H1 (cell line): ENCODE data around the gene ROBO2.

Experiments used
- BRCA1 ChIP-seq: IDR thresholded peaks from 2 replicates; pipeline ENCODE4 v1.6.1; 2012; ENCODE audit warnings: low read depth, low read length, improper control_type of control experiment
- CTCF ChIP-seq, 3 experiments: IDR thresholded peaks; 1 replicate in 2 of 3; 2 replicates in 1 of 3; pipeline versions ENCODE4 v1.5.1 to v1.6.1; 2011; ENCODE audit warnings: low read length in 3 of 3, mild to moderate bottlenecking in 3 of 3, inconsistent platforms in 2 of 3, low read depth in 1 of 3, moderate library complexity in 1 of 3; ENCODE audit not compliant: insufficient read depth in 1 of 3; ENCODE audit errors: control extremely low read depth in 1 of 3
- EGR1 ChIP-seq: IDR thresholded peaks from 2 replicates; pipeline ENCODE4 v1.6.1; 2011; ENCODE audit warnings: low read depth, low read length, borderline replicate concordance
- HDAC2 ChIP-seq, 2 experiments: fragments of 300-600 bp in 1 of 2; sonication (generic) in 1 of 2; IDR thresholded peaks; 2 replicates each; pipeline ENCODE4 v1.6.1; 2011 to 2012; ENCODE audit warnings: low read depth in 2 of 2, low read length in 2 of 2, mild to moderate bottlenecking in 2 of 2, moderate library complexity in 2 of 2, borderline replicate concordance in 1 of 2, inconsistent platforms in 1 of 2
- HDAC6 ChIP-seq: IDR thresholded peaks from one replicate; pipeline ENCODE4 v1.7.1; 2012; ENCODE audit warnings: low read depth, mild to moderate bottlenecking, inconsistent platforms, low read length, moderate library complexity
- JUND ChIP-seq: IDR thresholded peaks from 2 replicates; pipeline ENCODE4 v1.6.1; 2011; ENCODE audit warnings: mild to moderate bottlenecking, improper control_type of control experiment, low read length
- KDM1A ChIP-seq: fragments of 200-600, 300-600 bp; sonication (generic); IDR thresholded peaks from 2 replicates; pipeline ENCODE4 v1.7.1; 2016; ENCODE audit warnings: mild to moderate bottlenecking, low read length, borderline replicate concordance
- MAX ChIP-seq: IDR thresholded peaks from 2 replicates; pipeline ENCODE4 v1.6.1; 2012; ENCODE audit warnings: inconsistent platforms
- POLR2A ChIP-seq, 2 experiments: IDR thresholded peaks; 1 replicate in 1 of 2; 2 replicates in 1 of 2; pipeline ENCODE4 v1.6.1; 2011; ENCODE audit warnings: low read depth in 2 of 2, low read length in 2 of 2, mild to moderate bottlenecking in 2 of 2; ENCODE audit errors: control extremely low read depth in 1 of 2
- POLR2AphosphoS5 ChIP-seq: IDR thresholded peaks from 2 replicates; pipeline ENCODE4 v1.6.1; 2011; ENCODE audit warnings: low read depth, low read length
- SIN3A ChIP-seq, 2 experiments: IDR thresholded peaks in 1 of 2; conservative IDR thresholded peaks in 1 of 2; 2 replicates each; pipeline ENCODE4 v1.6.1; 2011 to 2012; ENCODE audit warnings: low read length in 2 of 2, improper control_type of control experiment in 1 of 2, low read depth in 1 of 2, mild to moderate bottlenecking in 1 of 2
- SIRT6 ChIP-seq: IDR thresholded peaks from one replicate; pipeline ENCODE4 v1.7.1; 2012; ENCODE audit warnings: low read length, inconsistent platforms
- TBP ChIP-seq: IDR thresholded peaks from 2 replicates; pipeline ENCODE4 v1.6.1; 2011; ENCODE audit warnings: low read depth, low read length, improper control_type of control experiment
- TEAD4 ChIP-seq: IDR thresholded peaks from 2 replicates; pipeline ENCODE4 v1.6.1; 2012; ENCODE audit warnings: low read depth, low read length, inconsistent platforms, mixed read lengths

- TF ChIP-seq EGR1 (no peak), HDAC2 (IDR thresholded peaks at IDR 0.05; ENCODE audit: borderline replicate concordance in 1 of 2, low read depth in 2 of 2, low read length in 2 of 2) (no peak), CTCF (IDR thresholded peaks at IDR 0.05; ENCODE audit: control extremely low read depth in 1 of 3, insufficient read depth in 1 of 3, low read depth in 1 of 3, low read length in 3 of 3) (no peak), TBP (no peak), TEAD4 (no peak), JUND (no peak), POLR2A (IDR thresholded peaks at IDR 0.05; ENCODE audit: control extremely low read depth in 1 of 2, low read depth in 2 of 2, low read length in 2 of 2) (no peak), POLR2AphosphoS5 (no peak), SIN3A (conservative IDR thresholded peaks at IDR 0.05 in 1 of 2, IDR thresholded peaks at IDR 0.05 in 1 of 2; ENCODE audit: low read depth in 1 of 2, low read length in 2 of 2) (no peak), HDAC6 (no peak), KDM1A (no peak), BRCA1 (no peak), MAX (no peak), SIRT6 (no peak)
Measured at GRCh38 chr3:77296527-77296926, 256.6 kb downstream of the ROBO2 start.
